B cell (primary cell): ENCODE measurements around the gene IGSF22.

Source experiments
- CTCF ChIP-seq: fragments of 200-600 bp; IDR thresholded peaks from one replicate; pipeline ENCODE4 v1.8.0; 2022; ENCODE audit warnings: antibody characterized with exemption, mild to moderate bottlenecking
- EZH2 ChIP-seq: IDR thresholded peaks from 2 replicates; pipeline ENCODE4 v1.6.1; 2012; ENCODE audit warnings: borderline replicate concordance, low read depth, mild to moderate bottlenecking, moderate library complexity, low read length; ENCODE audit not compliant: insufficient read depth, poor library complexity, severe bottlenecking

- TF ChIP-seq EZH2, result no peak
- TF ChIP-seq CTCF, result no peak
These were observed 28.3 kb upstream of the IGSF22 start for GRCh38 chr11:18754308-18754707.
